ENCODE results near the gene RBM12. TPM values are rescaled to one million over a fixed set of nuclear protein-coding genes. Genes with fewer than 3 reads are reported as not detected.
A peak's percentile ranks its signal among the peaks of the same experiment; 100 is the strongest.

Gene RBM12
- total and polyA plus RNA-seq, 2 experiments from 2014 or later, result 29.1 to 43.3 TPM

- peak; percentile 30 for TF ChIP-seq CTCF (IDR thresholded peaks at IDR 0.05; ENCODE audit: low read depth, low read length)
- peak within 1 kb of the TSS; percentile 69 for H3K4me3 ChIP-seq
- no peaks in the 10 kb centered on the region for H3K27me3 ChIP-seq
- peak within 1 kb of the TSS; percentile 92 for H3K27ac ChIP-seq
- no peaks in the 10 kb centered on the region for H3K9me3 ChIP-seq (ENCODE audit: low read depth)
- H3K36me3 ChIP-seq, result peaks cover 31% of the 10 kb centered on the region
- H3K4me1 ChIP-seq (ENCODE audit: low read depth), result peaks cover 13% of the 10 kb centered on the region
- DNase-seq (ENCODE audit: low read depth in 1 of 2, low spot score in 1 of 2), result peak; percentile 85 to 95
Measured at GRCh38 chr20:35699127-35699956, 34.6 kb upstream of the RBM12 start, which contains the start of the genes NFS1 and ROMO1. TSS of gene NFS1 (minus strand) at chr20:35699352. CDS start at chr20:35699288, 64 bp downstream. TSS of gene ROMO1 (plus strand) at chr20:35699405. CDS start at chr20:35699633, 228 bp downstream.

- Histone ChIP-seq H3K4me3 (peak overlapping the region; percentile 69), H3K27ac (peak overlapping the region; percentile 92), H3K27me3 (no peaks in the 10 kb centered on the region), H3K36me3 (peaks cover 24% of the 10 kb centered on the region), H3K4me1 (ENCODE audit: low read depth) (peaks cover 13% of the 10 kb centered on the region), H3K9me3 (ENCODE audit: low read depth) (no peaks in the 10 kb centered on the region)
- peak; percentile 23 to 29 for DNase-seq (ENCODE audit: low read depth in 1 of 2, low spot score in 1 of 2)
- no peak for TF ChIP-seq CTCF (IDR thresholded peaks at IDR 0.05; ENCODE audit: low read depth, low read length)
Measured at GRCh38 chr20:35698298-35699126, 33.8 kb upstream of the RBM12 start.

- peaks cover 19% of the 10 kb centered on the region for H3K36me3 ChIP-seq
- H3K9me3 ChIP-seq (ENCODE audit: low read depth), result no peaks in the 10 kb centered on the region
- H3K27me3 ChIP-seq, result no peaks in the 10 kb centered on the region
- no peak for TF ChIP-seq CTCF (IDR thresholded peaks at IDR 0.05; ENCODE audit: low read depth, low read length)
- H3K4me1 ChIP-seq (ENCODE audit: low read depth), result peaks cover 13% of the 10 kb centered on the region
- H3K4me3 ChIP-seq, result peak overlapping the region; percentile 69
- no peak for DNase-seq (ENCODE audit: low read depth in 1 of 2, low spot score in 1 of 2)
- peak overlapping the region; percentile 92 for H3K27ac ChIP-seq
Measured at GRCh38 chr20:35697696-35698297, 33.1 kb upstream of the RBM12 start.

GRCh38 chr20:35695978-35696377 lies 31.3 kb upstream of the RBM12 start:
- H3K9me3 ChIP-seq (ENCODE audit: low read depth), result no peaks in the 10 kb centered on the region
- no peak overlapping the region for H3K4me3 ChIP-seq
- peaks cover 13% of the 10 kb centered on the region for H3K4me1 ChIP-seq (ENCODE audit: low read depth)
- no peak for DNase-seq (ENCODE audit: low read depth in 1 of 2, low spot score in 1 of 2)
- H3K27me3 ChIP-seq, result no peaks in the 10 kb centered on the region
- TF ChIP-seq CTCF (IDR thresholded peaks at IDR 0.05; ENCODE audit: low read depth, low read length), result no peak
- peaks cover 6% of the 10 kb centered on the region for H3K36me3 ChIP-seq
- no peak overlapping the region for H3K27ac ChIP-seq

GRCh38 chr20:35695245-35695749 lies 30.6 kb upstream of the RBM12 start:
- TF ChIP-seq CTCF (IDR thresholded peaks at IDR 0.05; ENCODE audit: low read depth, low read length), result no peak
- H3K4me3 ChIP-seq, result no peak overlapping the region
- H3K4me1 ChIP-seq (ENCODE audit: low read depth), result peaks cover 11% of the 10 kb centered on the region
- H3K27me3 ChIP-seq, result no peaks in the 10 kb centered on the region
- H3K9me3 ChIP-seq (ENCODE audit: low read depth), result no peaks in the 10 kb centered on the region
- DNase-seq (ENCODE audit: low read depth in 1 of 2, low spot score in 1 of 2), result no peak
- H3K27ac ChIP-seq, result no peak overlapping the region
- peaks cover 3% of the 10 kb centered on the region for H3K36me3 ChIP-seq

All from cardiac muscle cell (in vitro differentiated cells and primary cell).